ENCODE data around the gene RPS6KL1.

The RPS6KL1 gene

GRCh38 chr14:74945261-74945851, 22.3 kb upstream of the RPS6KL1 start:
- peak; percentile 43 for DNase-seq (ENCODE audit: low read depth, low spot score)
- Histone ChIP-seq H3K36me3 (ENCODE audit: control insufficient read depth, insufficient read depth, low read length) (no peaks in the 10 kb centered on the region), H3K4me3 (ENCODE audit: low read length) (no peak overlapping the region), H3K9me3 (ENCODE audit: control insufficient read depth, insufficient read depth, low read length) (no peaks in the 10 kb centered on the region), H3K27ac (ENCODE audit: low read length) (no peak overlapping the region), H3K27me3 (ENCODE audit: control insufficient read depth, insufficient read depth, low read length) (no peaks in the 10 kb centered on the region), H3K4me1 (ENCODE audit: control insufficient read depth, insufficient read depth, low read length) (0 out of 2 replicates have a peak, but pooled peaks cover 3% of the 10 kb centered on the region)
- no CpG with 5 or more reads among the region's 17 CpGs for WGBS (ENCODE audit: insufficient coverage, insufficient read length)

DNA sequence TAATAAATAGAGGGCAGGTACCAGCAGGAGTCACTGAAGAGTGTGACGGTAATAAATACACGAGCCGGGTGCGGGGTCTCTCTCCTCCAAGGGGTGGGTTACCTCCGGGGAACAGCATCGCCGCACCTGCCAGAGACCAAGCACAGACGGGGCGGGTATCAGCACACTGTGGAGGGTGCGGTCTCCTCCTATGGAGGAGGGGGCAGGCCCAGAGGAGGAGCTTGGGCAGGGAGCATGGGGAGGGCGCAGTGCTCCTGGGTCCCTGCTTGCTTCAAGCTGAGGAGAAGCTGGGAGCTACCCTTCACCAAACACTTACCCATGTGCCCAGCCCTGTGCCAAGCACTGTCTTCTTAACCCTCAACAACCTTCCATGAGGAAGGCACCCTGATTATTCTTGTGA, 19.5 kb upstream of the RPS6KL1 start:
- no peak overlapping the region for H3K27ac ChIP-seq (ENCODE audit: low read length)
- H3K27me3 ChIP-seq (ENCODE audit: control insufficient read depth, insufficient read depth, low read length) = no peaks in the 10 kb centered on the region
- no peak overlapping the region for H3K4me3 ChIP-seq (ENCODE audit: low read length)
- no CpG with 5 or more reads among the region's 11 CpGs for WGBS (ENCODE audit: insufficient coverage, insufficient read length)
- H3K36me3 ChIP-seq (ENCODE audit: control insufficient read depth, insufficient read depth, low read length) = no peaks in the 10 kb centered on the region
- no peaks in the 10 kb centered on the region for H3K9me3 ChIP-seq (ENCODE audit: control insufficient read depth, insufficient read depth, low read length)
- 0 out of 2 replicates have a peak, but pooled peaks cover 3% of the 10 kb centered on the region for H3K4me1 ChIP-seq (ENCODE audit: control insufficient read depth, insufficient read depth, low read length)
- no peak for DNase-seq (ENCODE audit: low read depth, low spot score)

GRCh38 chr14:74942181-74942580, 19.1 kb upstream of the RPS6KL1 start:
- Histone ChIP-seq H3K27ac (ENCODE audit: low read length) (no peak overlapping the region), H3K4me1 (ENCODE audit: control insufficient read depth, insufficient read depth, low read length) (0 out of 2 replicates have a peak, but pooled peaks cover 3% of the 10 kb centered on the region), H3K27me3 (ENCODE audit: control insufficient read depth, insufficient read depth, low read length) (no peaks in the 10 kb centered on the region), H3K36me3 (ENCODE audit: control insufficient read depth, insufficient read depth, low read length) (no peaks in the 10 kb centered on the region), H3K4me3 (ENCODE audit: low read length) (no peak overlapping the region), H3K9me3 (ENCODE audit: control insufficient read depth, insufficient read depth, low read length) (no peaks in the 10 kb centered on the region)
- no peak for DNase-seq (ENCODE audit: low read depth, low spot score)
- no CpG with 5 or more reads among the region's 12 CpGs for WGBS (ENCODE audit: insufficient coverage, insufficient read length)

GRCh38 chr14:74941676-74942097, 18.6 kb upstream of the RPS6KL1 start:
- no peaks in the 10 kb centered on the region for H3K9me3 ChIP-seq (ENCODE audit: control insufficient read depth, insufficient read depth, low read length)
- 0 out of 2 replicates have a peak, but pooled peaks cover 3% of the 10 kb centered on the region for H3K4me1 ChIP-seq (ENCODE audit: control insufficient read depth, insufficient read depth, low read length)
- no peaks in the 10 kb centered on the region for H3K36me3 ChIP-seq (ENCODE audit: control insufficient read depth, insufficient read depth, low read length)
- H3K27me3 ChIP-seq (ENCODE audit: control insufficient read depth, insufficient read depth, low read length) = no peaks in the 10 kb centered on the region
- WGBS (ENCODE audit: insufficient coverage, insufficient read length) = no CpG with 5 or more reads among the region's 13 CpGs
- no peak overlapping the region for H3K27ac ChIP-seq (ENCODE audit: low read length)
- no peak overlapping the region for H3K4me3 ChIP-seq (ENCODE audit: low read length)
- no peak for DNase-seq (ENCODE audit: low read depth, low spot score)

DNA sequence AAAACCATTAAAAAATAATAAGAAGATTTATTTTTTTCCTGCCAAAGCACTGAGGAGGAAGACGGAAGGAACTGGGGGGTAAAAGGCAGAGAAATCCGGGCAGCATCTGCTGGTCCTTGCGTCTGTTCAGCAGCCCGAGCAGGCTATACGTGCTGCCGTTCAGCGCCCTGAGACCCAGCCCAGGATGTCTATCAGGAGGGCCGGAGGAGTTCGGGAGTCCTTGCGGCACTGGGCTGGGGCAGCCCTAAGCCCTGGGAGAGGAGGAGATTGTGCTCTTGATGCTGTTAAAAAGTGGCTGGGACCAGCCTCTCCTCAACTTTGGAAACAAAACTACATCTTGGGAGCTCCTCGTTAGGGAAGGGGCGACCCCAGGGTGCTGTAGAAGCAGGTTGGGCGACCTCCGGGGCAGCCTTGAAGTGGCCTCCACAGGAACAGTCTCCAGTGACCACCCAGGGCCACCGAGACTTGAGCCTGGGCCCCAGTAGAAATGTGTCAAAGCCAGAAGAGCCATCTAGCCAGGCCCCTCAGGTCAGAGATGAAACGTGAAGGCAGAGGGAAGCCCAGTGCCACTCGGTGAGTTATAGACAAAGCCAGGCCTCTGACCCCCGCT, 18.0 kb upstream of the RPS6KL1 start:
- H3K4me1 ChIP-seq (ENCODE audit: control insufficient read depth, insufficient read depth, low read length) = 0 out of 2 replicates have a peak, but pooled peaks cover 1% of the 10 kb centered on the region
- no peaks in the 10 kb centered on the region for H3K9me3 ChIP-seq (ENCODE audit: control insufficient read depth, insufficient read depth, low read length)
- no peak overlapping the region for H3K27ac ChIP-seq (ENCODE audit: low read length)
- DNase-seq (ENCODE audit: low read depth, low spot score) = no peak
- H3K27me3 ChIP-seq (ENCODE audit: control insufficient read depth, insufficient read depth, low read length) = no peaks in the 10 kb centered on the region
- H3K4me3 ChIP-seq (ENCODE audit: low read length) = no peak overlapping the region
- WGBS (ENCODE audit: insufficient coverage, insufficient read length) = no CpG with 5 or more reads among the region's 18 CpGs
- no peaks in the 10 kb centered on the region for H3K36me3 ChIP-seq (ENCODE audit: control insufficient read depth, insufficient read depth, low read length)

GRCh38 chr14:74938531-74939495, 15.8 kb upstream of the RPS6KL1 start:
- H3K4me1 ChIP-seq (ENCODE audit: control insufficient read depth, insufficient read depth, low read length) = no peaks in the 10 kb centered on the region
- H3K9me3 ChIP-seq (ENCODE audit: control insufficient read depth, insufficient read depth, low read length) = no peaks in the 10 kb centered on the region
- no peak overlapping the region for H3K4me3 ChIP-seq (ENCODE audit: low read length)
- H3K27me3 ChIP-seq (ENCODE audit: control insufficient read depth, insufficient read depth, low read length) = no peaks in the 10 kb centered on the region
- no peak for DNase-seq (ENCODE audit: low read depth, low spot score)
- no peak overlapping the region for H3K27ac ChIP-seq (ENCODE audit: low read length)
- no CpG with 5 or more reads among the region's 10 CpGs for WGBS (ENCODE audit: insufficient coverage, insufficient read length)
- H3K36me3 ChIP-seq (ENCODE audit: control insufficient read depth, insufficient read depth, low read length) = no peaks in the 10 kb centered on the region

- WGBS (ENCODE audit: insufficient coverage, insufficient read length) = no CpG with 5 or more reads among the region's 2 CpGs
- DNase-seq (ENCODE audit: low read depth, low spot score) = no peak
- H3K4me1 ChIP-seq (ENCODE audit: control insufficient read depth, insufficient read depth, low read length) = no peaks in the 10 kb centered on the region
- no peak overlapping the region for H3K27ac ChIP-seq (ENCODE audit: low read length)
- H3K27me3 ChIP-seq (ENCODE audit: control insufficient read depth, insufficient read depth, low read length) = no peaks in the 10 kb centered on the region
- H3K4me3 ChIP-seq (ENCODE audit: low read length) = no peak overlapping the region
- H3K9me3 ChIP-seq (ENCODE audit: control insufficient read depth, insufficient read depth, low read length) = no peaks in the 10 kb centered on the region
- H3K36me3 ChIP-seq (ENCODE audit: control insufficient read depth, insufficient read depth, low read length) = no peaks in the 10 kb centered on the region
Observed at GRCh38 chr14:74937171-74937570, 14.1 kb upstream of the RPS6KL1 start.

DNA sequence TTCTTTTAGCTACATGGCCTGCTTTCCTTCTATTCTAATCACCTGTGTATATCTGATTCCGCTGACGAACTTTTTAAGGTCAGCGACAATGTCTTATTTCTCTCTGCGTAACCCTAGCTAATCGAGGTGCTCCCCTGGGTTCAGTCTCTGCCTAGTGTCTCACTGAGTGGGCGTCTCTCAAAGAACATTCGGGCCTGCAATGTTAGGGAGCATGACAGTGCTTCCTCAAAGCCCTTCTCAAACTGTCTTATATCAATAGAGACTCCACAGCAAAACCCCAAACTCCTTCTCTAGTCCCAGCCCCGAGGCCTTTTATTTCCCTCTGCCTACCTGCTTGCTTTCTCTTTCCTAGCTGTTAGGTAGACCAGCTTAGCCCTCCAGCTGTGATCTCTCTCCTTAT, 13.7 kb upstream of the RPS6KL1 start:
- WGBS (ENCODE audit: insufficient coverage, insufficient read length) = no CpG with 5 or more reads among the region's 8 CpGs

GRCh38 chr14:74936151-74936550, 13.1 kb upstream of the RPS6KL1 start:
- no peak overlapping the region for H3K27ac ChIP-seq (ENCODE audit: low read length)
- DNase-seq (ENCODE audit: low read depth, low spot score) = no peak
- no peaks in the 10 kb centered on the region for H3K27me3 ChIP-seq (ENCODE audit: control insufficient read depth, insufficient read depth, low read length)
- H3K4me1 ChIP-seq (ENCODE audit: control insufficient read depth, insufficient read depth, low read length) = no peaks in the 10 kb centered on the region
- no peaks in the 10 kb centered on the region for H3K36me3 ChIP-seq (ENCODE audit: control insufficient read depth, insufficient read depth, low read length)
- no peak overlapping the region for H3K4me3 ChIP-seq (ENCODE audit: low read length)
- no peaks in the 10 kb centered on the region for H3K9me3 ChIP-seq (ENCODE audit: control insufficient read depth, insufficient read depth, low read length)
- WGBS (ENCODE audit: insufficient coverage, insufficient read length) = no CpG with 5 or more reads among the region's 11 CpGs

More for the DNA sequence above, 13.7 kb upstream of the RPS6KL1 start:
- Histone ChIP-seq H3K27ac (ENCODE audit: low read length) (no peak overlapping the region), H3K27me3 (ENCODE audit: control insufficient read depth, insufficient read depth, low read length) (no peaks in the 10 kb centered on the region), H3K4me3 (ENCODE audit: low read length) (no peak overlapping the region), H3K36me3 (ENCODE audit: control insufficient read depth, insufficient read depth, low read length) (no peaks in the 10 kb centered on the region), H3K4me1 (ENCODE audit: control insufficient read depth, insufficient read depth, low read length) (no peaks in the 10 kb centered on the region), H3K9me3 (ENCODE audit: control insufficient read depth, insufficient read depth, low read length) (no peaks in the 10 kb centered on the region)
- DNase-seq (ENCODE audit: low read depth, low spot score) = no peak

GRCh38 chr14:74935360-74935680, 12.3 kb upstream of the RPS6KL1 start:
- H3K9me3 ChIP-seq (ENCODE audit: control insufficient read depth, insufficient read depth, low read length) = no peaks in the 10 kb centered on the region
- no CpG with 5 or more reads among the region's 9 CpGs for WGBS (ENCODE audit: insufficient coverage, insufficient read length)
- H3K27me3 ChIP-seq (ENCODE audit: control insufficient read depth, insufficient read depth, low read length) = no peaks in the 10 kb centered on the region
- DNase-seq (ENCODE audit: low read depth, low spot score) = no peak
- no peak overlapping the region for H3K27ac ChIP-seq (ENCODE audit: low read length)
- H3K4me1 ChIP-seq (ENCODE audit: control insufficient read depth, insufficient read depth, low read length) = no peaks in the 10 kb centered on the region
- H3K36me3 ChIP-seq (ENCODE audit: control insufficient read depth, insufficient read depth, low read length) = no peaks in the 10 kb centered on the region
- H3K4me3 ChIP-seq (ENCODE audit: low read length) = no peak overlapping the region

Data from iPS DF 6.9 (cell line).